Endothelial cell (in vitro differentiated cells): ENCODE results near the gene CLDN7. TPM values are rescaled to one million over a fixed set of nuclear protein-coding genes. Genes with fewer than 3 reads are reported as not detected.

Source experiments
- DNase-seq: peaks from one replicate; pipeline ENCODE4 v3.0.0; 2021; ENCODE audit warnings: low spot score
- H3K27ac Mint-ChIP-seq: one replicate; pipeline ENCODE4 v1.8.0; 2021; ENCODE audit warnings: mixed read lengths, inconsistent platforms; ENCODE audit not compliant: unreplicated experiment
- H3K27me3 Mint-ChIP-seq: one replicate; pipeline ENCODE4 v1.8.0; 2021; ENCODE audit warnings: mild to moderate bottlenecking, moderate library complexity, mixed read lengths, inconsistent platforms; ENCODE audit not compliant: unreplicated experiment
- H3K36me3 Mint-ChIP-seq: one replicate; pipeline ENCODE4 v1.8.0; 2021; ENCODE audit warnings: mild to moderate bottlenecking, low read depth, mixed read lengths, inconsistent platforms; ENCODE audit not compliant: unreplicated experiment
- H3K4me1 Mint-ChIP-seq: one replicate; pipeline ENCODE4 v1.8.0; 2021; ENCODE audit warnings: mild to moderate bottlenecking, mixed read lengths, inconsistent platforms; ENCODE audit not compliant: unreplicated experiment
- H3K4me3 Mint-ChIP-seq: one replicate; pipeline ENCODE4 v1.8.0; 2021; ENCODE audit warnings: mild to moderate bottlenecking, mixed read lengths, inconsistent platforms; ENCODE audit not compliant: unreplicated experiment
- H3K9me3 Mint-ChIP-seq: one replicate; pipeline ENCODE4 v1.8.0; 2021; ENCODE audit warnings: mixed read lengths, inconsistent platforms; ENCODE audit not compliant: unreplicated experiment
- total RNA-seq: library from RNA; stranded (reverse); fragmentation: NEBNext Ultra II Directional; extraction: Animal tissue kit (Norgen Biotek cat#: 25700); gene quantifications from one replicate; pipeline ENCODE4 v1.2.1, GENCODE V29; 2021; ENCODE audit not compliant: unreplicated experiment
- TF ChIP-seq, protein P1 (sequence below): fragments of 200-600 bp; sonication (generic); IDR thresholded peaks from one replicate; pipeline ENCODE4 v1.5.0; 2021; ENCODE audit warnings: antibody characterized with exemption; ENCODE audit not compliant: unreplicated experiment

CLDN7 gene
- total RNA-seq, 1 donor from 2014 or later = 65.7 TPM

- Mint-ChIP-seq H3K4me1 (peaks cover 27% of the 10 kb centered on the region), H3K4me3 (no peak overlapping the region), H3K27ac (no peak overlapping the region), H3K9me3 (no peaks in the 10 kb centered on the region), H3K36me3 (peaks cover 24% of the 10 kb centered on the region), H3K27me3 (peaks cover 37% of the 10 kb centered on the region)
- TF ChIP-seq, protein P1, sequence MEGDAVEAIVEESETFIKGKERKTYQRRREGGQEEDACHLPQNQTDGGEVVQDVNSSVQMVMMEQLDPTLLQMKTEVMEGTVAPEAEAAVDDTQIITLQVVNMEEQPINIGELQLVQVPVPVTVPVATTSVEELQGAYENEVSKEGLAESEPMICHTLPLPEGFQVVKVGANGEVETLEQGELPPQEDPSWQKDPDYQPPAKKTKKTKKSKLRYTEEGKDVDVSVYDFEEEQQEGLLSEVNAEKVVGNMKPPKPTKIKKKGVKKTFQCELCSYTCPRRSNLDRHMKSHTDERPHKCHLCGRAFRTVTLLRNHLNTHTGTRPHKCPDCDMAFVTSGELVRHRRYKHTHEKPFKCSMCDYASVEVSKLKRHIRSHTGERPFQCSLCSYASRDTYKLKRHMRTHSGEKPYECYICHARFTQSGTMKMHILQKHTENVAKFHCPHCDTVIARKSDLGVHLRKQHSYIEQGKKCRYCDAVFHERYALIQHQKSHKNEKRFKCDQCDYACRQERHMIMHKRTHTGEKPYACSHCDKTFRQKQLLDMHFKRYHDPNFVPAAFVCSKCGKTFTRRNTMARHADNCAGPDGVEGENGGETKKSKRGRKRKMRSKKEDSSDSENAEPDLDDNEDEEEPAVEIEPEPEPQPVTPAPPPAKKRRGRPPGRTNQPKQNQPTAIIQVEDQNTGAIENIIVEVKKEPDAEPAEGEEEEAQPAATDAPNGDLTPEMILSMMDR = no peak
- no peak for DNase-seq
These were observed 39.3 kb downstream of the CLDN7 start for GRCh38 chr17:7222972-7223292.

GRCh38 chr17:7222093-7222971 lies 39.9 kb downstream of the CLDN7 start:
- H3K36me3 Mint-ChIP-seq = peaks cover 21% of the 10 kb centered on the region
- H3K27ac Mint-ChIP-seq = peak overlapping the region; percentile 36
- H3K4me1 Mint-ChIP-seq = peaks cover 32% of the 10 kb centered on the region
- DNase-seq = no peak
- peaks cover 37% of the 10 kb centered on the region for H3K27me3 Mint-ChIP-seq
- peak overlapping the region; percentile 95 for H3K4me3 Mint-ChIP-seq
- TF ChIP-seq, protein P1 = no peak
- no peaks in the 10 kb centered on the region for H3K9me3 Mint-ChIP-seq

GRCh38 chr17:7221278-7222092 lies 40.8 kb downstream of the CLDN7 start:
- peaks cover 21% of the 10 kb centered on the region for H3K36me3 Mint-ChIP-seq
- peak overlapping the region; percentile 95 for H3K4me3 Mint-ChIP-seq
- peak overlapping the region; percentile 36 for H3K27ac Mint-ChIP-seq
- peaks cover 36% of the 10 kb centered on the region for H3K4me1 Mint-ChIP-seq
- TF ChIP-seq, protein P1 = no peak
- no peak for DNase-seq
- peaks cover 37% of the 10 kb centered on the region for H3K27me3 Mint-ChIP-seq
- H3K9me3 Mint-ChIP-seq = no peaks in the 10 kb centered on the region

DNA sequence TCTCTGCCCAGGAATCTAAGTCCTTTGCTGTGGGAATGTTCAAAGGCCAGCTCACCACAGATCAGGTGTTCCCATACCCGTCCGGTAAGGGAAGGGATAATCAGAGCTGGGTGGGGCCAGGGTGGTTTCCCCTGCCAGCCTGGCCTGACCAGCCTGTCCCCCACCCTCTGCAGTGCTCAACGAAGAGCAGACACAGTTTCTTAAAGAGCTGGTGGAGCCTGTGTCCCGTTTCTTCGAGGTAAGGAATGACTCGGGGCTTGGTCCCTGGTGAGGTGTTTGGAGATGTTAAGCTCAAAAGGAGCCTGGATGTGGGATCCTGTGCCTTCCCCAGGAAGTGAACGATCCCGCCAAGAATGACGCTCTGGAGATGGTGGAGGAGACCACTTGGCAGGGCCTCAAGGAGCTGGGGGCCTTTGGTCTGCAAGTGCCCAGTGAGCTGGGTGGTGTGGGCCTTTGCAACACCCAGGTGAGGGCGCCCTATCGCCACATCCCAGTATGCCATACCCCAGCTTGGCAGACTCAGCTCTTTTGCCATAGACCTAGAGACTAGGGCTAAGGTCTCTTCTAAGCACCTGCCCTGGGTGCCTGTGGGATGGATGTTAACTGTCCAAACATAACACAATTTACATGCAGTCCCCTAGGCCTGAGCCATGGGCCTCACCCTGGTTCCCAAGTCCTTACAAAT lies 41.5 kb downstream of the CLDN7 start:
- peak overlapping the region; percentile 95 for H3K4me3 Mint-ChIP-seq
- DNase-seq = peak; percentile 47
- H3K27me3 Mint-ChIP-seq = peaks cover 41% of the 10 kb centered on the region
- peaks cover 21% of the 10 kb centered on the region for H3K36me3 Mint-ChIP-seq
- TF ChIP-seq, protein P1 = no peak
- H3K9me3 Mint-ChIP-seq = no peaks in the 10 kb centered on the region
- peaks cover 43% of the 10 kb centered on the region for H3K4me1 Mint-ChIP-seq
- H3K27ac Mint-ChIP-seq = peak overlapping the region; percentile 74
